Natural killer cell (primary cell): Measurements from ENCODE around the gene PPFIBP2. TPM values are rescaled to one million over a fixed set of nuclear protein-coding genes. Genes with fewer than 3 reads are reported as not detected.
"Not testable (repeated sequence)": the region's sequence is repeated elsewhere in the genome, so short reads cannot be mapped to it uniquely, and the experiment has no call there.

Experiments used
- ATAC-seq, 3 donors: fragments of 150-1000 bp in 2 of 3; fragments of 200-7000 bp in 1 of 3; cut with Tn5 transposase; 1 replicate in 1 of 3; 2 replicates in 2 of 3; pipeline ENCODE4 v1.10.0; 2021; ENCODE audit warnings: mild to moderate bottlenecking in 2 of 3, moderate library complexity in 2 of 3
- DNase-seq, 2 donors: peaks; one replicate each; pipeline versions ENCODE4 v3.0.0 to v3.0.0-alpha.2; 2013 to 2021; ENCODE audit warnings: mixed read lengths in 1 of 2
- H3K27ac ChIP-seq: one replicate; pipeline ENCODE4 v1.5.1; 2013; ENCODE audit warnings: mild to moderate bottlenecking, low read length
- H3K27me3 ChIP-seq: one replicate; pipeline ENCODE4 v1.6.1; 2013; ENCODE audit warnings: low read length; ENCODE audit not compliant: control insufficient read depth, insufficient read depth
- H3K36me3 ChIP-seq: one replicate; pipeline ENCODE4 v1.6.1; 2013; ENCODE audit warnings: low read length; ENCODE audit not compliant: control insufficient read depth, insufficient read depth
- H3K4me1 ChIP-seq: one replicate; pipeline ENCODE4 v1.6.1; 2013; ENCODE audit warnings: low read length; ENCODE audit not compliant: control insufficient read depth, insufficient read depth
- H3K4me3 ChIP-seq: one replicate; pipeline ENCODE4 v1.5.1; 2013; ENCODE audit warnings: low read length
- H3K9me3 ChIP-seq: one replicate; pipeline ENCODE4 v1.6.1; 2013; ENCODE audit warnings: low read length; ENCODE audit not compliant: control insufficient read depth, insufficient read depth
- H3K27ac Mint-ChIP-seq, 2 donors: one replicate each; pipeline ENCODE4 v1.8.0; 2022; ENCODE audit warnings: mild to moderate bottlenecking in 2 of 2, mixed read lengths in 2 of 2, moderate library complexity in 1 of 2
- H3K27me3 Mint-ChIP-seq, 2 donors: one replicate each; pipeline ENCODE4 v1.8.0; 2022; ENCODE audit warnings: low read depth in 2 of 2, mixed read lengths in 2 of 2
- H3K36me3 Mint-ChIP-seq: one replicate; pipeline ENCODE4 v1.8.0; 2022; ENCODE audit warnings: mixed read lengths
- H3K4me1 Mint-ChIP-seq, 2 donors: one replicate each; pipeline ENCODE4 v1.8.0; 2022; ENCODE audit warnings: mixed read lengths in 2 of 2
- H3K4me3 Mint-ChIP-seq: one replicate; pipeline ENCODE4 v1.8.0; 2022; ENCODE audit warnings: mild to moderate bottlenecking, moderate library complexity, mixed read lengths
- H3K9me3 Mint-ChIP-seq, 2 donors: one replicate each; pipeline ENCODE4 v1.8.0; 2022; ENCODE audit warnings: mixed read lengths in 2 of 2
- WGBS: methylation state at CpG from one replicate; pipeline ENCODE4 v1.1.7; 2013; ENCODE audit warnings: missing lambda C conversion rate; ENCODE audit not compliant: insufficient coverage; 5-methylcytosine and 5-hydroxymethylcytosine counted together
- intact Hi-C: fragments of 100-400 bp; cut with micrococcal nuclease; formaldehyde crosslinking; loops from one replicate; pipeline ENCODE4 v1.14.2; 2022
- total RNA-seq, 4 donors: library from RNA; stranded (reverse); fragments of 120-200 nt in 1 of 4; gene quantifications; one replicate each; pipeline versions ENCODE4 v1.2.3 to v1.2.4, GENCODE V29; 2013 to 2022
- TF ChIP-seq, protein P1 (sequence below): fragments of 200-600 bp; IDR thresholded peaks from one replicate; pipeline ENCODE4 v1.8.0; 2022; ENCODE audit warnings: antibody characterized with exemption

The PPFIBP2 gene
- total RNA-seq, 3 donors from 2014 or later (not counting 1 experiment from before 2014, with no cell fraction given), result 15.1 to 23.7 (median 23.1) TPM

DNA sequence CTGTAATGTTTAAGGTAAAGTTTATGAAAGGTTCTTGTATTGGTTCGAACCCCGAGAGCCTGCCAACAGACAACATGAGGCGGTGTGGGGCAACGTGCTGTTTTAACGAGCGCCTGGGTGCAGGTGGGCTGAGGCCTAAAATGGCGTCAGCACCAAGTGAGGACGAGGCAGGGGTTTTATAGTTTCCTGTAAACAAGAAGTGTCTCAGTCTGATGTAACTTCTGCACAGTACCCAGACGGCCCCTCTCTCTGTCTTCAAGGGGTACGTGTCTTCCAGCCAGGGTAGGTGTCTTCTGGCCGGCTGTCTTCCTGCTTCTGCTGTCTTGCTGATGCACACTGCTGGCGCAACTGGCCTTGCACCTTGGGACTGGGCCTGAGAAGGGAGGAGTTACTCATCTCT lies 2.7 kb downstream of the PPFIBP2 start:
- DNase-seq (peak in 1 of 2 donors; percentile 51), ATAC-seq (no peak)
- H3K27me3 ChIP-seq, result peaks cover 3% of the 10 kb centered on the region
- H3K27me3 Mint-ChIP-seq, result no peaks in the 10 kb centered on the region
- H3K36me3 Mint-ChIP-seq, result no peaks in the 10 kb centered on the region
- H3K4me1 ChIP-seq, result peaks cover 37% of the 10 kb centered on the region
- no peak overlapping the region for H3K4me3 ChIP-seq
- intact Hi-C loops, result loop anchor here (10.0 kb wide), 1 partner anchor 468 kb away; the partner anchor contains the start of gene EIF3F
- H3K9me3 Mint-ChIP-seq, result no peaks in the 10 kb centered on the region
- no peaks in the 10 kb centered on the region for H3K9me3 ChIP-seq
- peaks cover 12 to 48% of the 10 kb centered on the region in 2 donors for H3K4me1 Mint-ChIP-seq
- TF ChIP-seq, protein P1, sequence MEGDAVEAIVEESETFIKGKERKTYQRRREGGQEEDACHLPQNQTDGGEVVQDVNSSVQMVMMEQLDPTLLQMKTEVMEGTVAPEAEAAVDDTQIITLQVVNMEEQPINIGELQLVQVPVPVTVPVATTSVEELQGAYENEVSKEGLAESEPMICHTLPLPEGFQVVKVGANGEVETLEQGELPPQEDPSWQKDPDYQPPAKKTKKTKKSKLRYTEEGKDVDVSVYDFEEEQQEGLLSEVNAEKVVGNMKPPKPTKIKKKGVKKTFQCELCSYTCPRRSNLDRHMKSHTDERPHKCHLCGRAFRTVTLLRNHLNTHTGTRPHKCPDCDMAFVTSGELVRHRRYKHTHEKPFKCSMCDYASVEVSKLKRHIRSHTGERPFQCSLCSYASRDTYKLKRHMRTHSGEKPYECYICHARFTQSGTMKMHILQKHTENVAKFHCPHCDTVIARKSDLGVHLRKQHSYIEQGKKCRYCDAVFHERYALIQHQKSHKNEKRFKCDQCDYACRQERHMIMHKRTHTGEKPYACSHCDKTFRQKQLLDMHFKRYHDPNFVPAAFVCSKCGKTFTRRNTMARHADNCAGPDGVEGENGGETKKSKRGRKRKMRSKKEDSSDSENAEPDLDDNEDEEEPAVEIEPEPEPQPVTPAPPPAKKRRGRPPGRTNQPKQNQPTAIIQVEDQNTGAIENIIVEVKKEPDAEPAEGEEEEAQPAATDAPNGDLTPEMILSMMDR, result no peak
- no peak overlapping the region for H3K4me3 Mint-ChIP-seq
- no peak overlapping the region for H3K27ac Mint-ChIP-seq
- 84% methylated on average over 12 of the region's 12 CpGs for WGBS
- H3K27ac ChIP-seq, result no peak overlapping the region
- H3K36me3 ChIP-seq, result no peaks in the 10 kb centered on the region

- H3K4me3 ChIP-seq, H3K9me3 Mint-ChIP-seq, H3K27ac ChIP-seq, ATAC-seq, H3K36me3 Mint-ChIP-seq, H3K27me3 ChIP-seq, H3K27me3 Mint-ChIP-seq, H3K27ac Mint-ChIP-seq, H3K4me3 Mint-ChIP-seq, H3K36me3 ChIP-seq, DNase-seq, H3K9me3 ChIP-seq: not testable (repeated sequence)
- peaks cover 39% of the 10 kb centered on the region for H3K4me1 ChIP-seq
- intact Hi-C loops, result loop anchor here (10.0 kb wide), 1 partner anchor 467 kb away; the partner anchor contains the start of gene EIF3F
- 94% methylated on average over 13 of the region's 13 CpGs for WGBS
- peaks cover 4 to 41% of the 10 kb centered on the region in 2 donors for H3K4me1 Mint-ChIP-seq
Measured at GRCh38 chr11:7517743-7518142, 3.9 kb downstream of the PPFIBP2 start.

GRCh38 chr11:7518811-7519562 lies 5.2 kb downstream of the PPFIBP2 start:
- Mint-ChIP-seq H3K36me3 (no peaks in the 10 kb centered on the region), H3K27ac (no peak overlapping the region), H3K9me3 (no peaks in the 10 kb centered on the region), H3K4me1 (peaks cover 0 to 41% of the 10 kb centered on the region in 2 donors), H3K27me3 (no peaks in the 10 kb centered on the region), H3K4me3 (no peak overlapping the region)
- ATAC-seq (no peak), DNase-seq (no peak)
- no peak overlapping the region for H3K27ac ChIP-seq
- H3K9me3 ChIP-seq, result no peaks in the 10 kb centered on the region
- no peaks in the 10 kb centered on the region for H3K36me3 ChIP-seq
- 90% methylated on average over 23 of the region's 23 CpGs for WGBS
- peaks cover 3% of the 10 kb centered on the region for H3K27me3 ChIP-seq
- peaks cover 42% of the 10 kb centered on the region for H3K4me1 ChIP-seq
- no peak overlapping the region for H3K4me3 ChIP-seq
- intact Hi-C loops, result loop anchor here (10.0 kb wide), 1 partner anchor 466 kb away; the partner anchor contains the start of gene EIF3F
- TF ChIP-seq, protein P1, result no peak

DNA sequence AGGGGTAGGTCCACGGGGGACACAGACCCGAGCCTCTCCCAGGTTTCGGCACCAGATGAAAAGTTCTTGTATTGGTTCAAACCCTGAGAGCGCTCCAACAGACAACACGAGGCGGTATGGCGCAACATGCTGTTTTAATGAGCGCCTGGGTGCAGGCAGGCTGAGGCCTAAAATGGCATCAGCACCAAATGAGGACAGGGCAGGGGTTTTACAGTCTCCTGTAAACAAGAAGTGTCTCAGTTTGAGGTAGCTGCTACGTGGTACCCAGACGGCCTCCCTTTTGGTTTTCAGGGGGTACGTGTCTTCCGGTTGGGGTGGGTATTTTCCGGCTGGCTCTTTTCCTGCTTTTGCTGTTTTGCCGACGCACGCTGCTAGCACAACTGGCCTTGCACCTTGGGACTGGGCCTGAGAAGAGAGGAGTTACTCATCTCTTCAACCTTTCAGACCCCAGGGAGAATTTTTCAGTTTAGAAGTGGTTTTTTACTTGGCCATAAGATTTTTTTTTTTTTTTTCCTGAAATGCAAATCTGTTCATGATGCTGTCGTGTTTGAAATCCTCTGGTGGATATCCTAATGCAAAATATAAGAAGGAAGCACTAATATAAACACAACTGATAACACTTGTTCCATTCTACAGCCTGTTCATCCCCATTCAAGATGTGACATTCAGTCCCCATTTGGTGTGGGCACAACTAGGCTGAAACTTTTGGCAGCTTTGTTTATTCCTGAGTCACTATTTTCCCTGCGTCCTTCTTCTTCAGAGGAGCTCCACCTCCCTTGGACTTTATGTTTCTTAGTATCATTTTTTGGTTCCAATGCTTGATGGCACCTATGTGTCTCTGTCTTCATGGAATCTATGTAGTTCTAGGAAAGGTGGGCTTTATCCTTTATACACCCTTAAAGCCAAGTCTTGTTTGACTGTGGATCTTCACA lies 6.5 kb downstream of the PPFIBP2 start:
- no peaks in the 10 kb centered on the region for H3K36me3 ChIP-seq
- no peaks in the 10 kb centered on the region for H3K27me3 Mint-ChIP-seq
- no peaks in the 10 kb centered on the region for H3K9me3 ChIP-seq
- H3K4me1 Mint-ChIP-seq, result peaks cover 0 to 46% of the 10 kb centered on the region in 2 donors
- no peaks in the 10 kb centered on the region for H3K36me3 Mint-ChIP-seq
- no peak overlapping the region for H3K4me3 Mint-ChIP-seq
- intact Hi-C loops, result no loop called here
- H3K27me3 ChIP-seq, result no peaks in the 10 kb centered on the region
- H3K4me3 ChIP-seq, result no peak overlapping the region
- H3K9me3 Mint-ChIP-seq, result no peaks in the 10 kb centered on the region
- 75% methylated on average over 13 of the region's 18 CpGs for WGBS
- no peak for ATAC-seq
- H3K27ac Mint-ChIP-seq, result no peak overlapping the region
- DNase-seq, result peak in 1 of 2 donors; percentile 23
- H3K27ac ChIP-seq, result peak overlapping the region; percentile 82
- TF ChIP-seq, protein P1, result no peak
- peaks cover 38% of the 10 kb centered on the region for H3K4me1 ChIP-seq
